NCI-H2196 treated with DMSO at 0.1 percent for 48 hours (cell line): ENCODE measurements around the gene MARVELD1.
"Not testable (repeated sequence)": the region's sequence is repeated elsewhere in the genome, so short reads cannot be mapped to it uniquely, and the experiment has no call there.

Experiments
- DNase-seq: peaks from one replicate; lab custom pipeline; 2025; ENCODE audit not compliant: unreplicated experiment; lab: John Stamatoyannopoulos, UW

Gene MARVELD1

DNA sequence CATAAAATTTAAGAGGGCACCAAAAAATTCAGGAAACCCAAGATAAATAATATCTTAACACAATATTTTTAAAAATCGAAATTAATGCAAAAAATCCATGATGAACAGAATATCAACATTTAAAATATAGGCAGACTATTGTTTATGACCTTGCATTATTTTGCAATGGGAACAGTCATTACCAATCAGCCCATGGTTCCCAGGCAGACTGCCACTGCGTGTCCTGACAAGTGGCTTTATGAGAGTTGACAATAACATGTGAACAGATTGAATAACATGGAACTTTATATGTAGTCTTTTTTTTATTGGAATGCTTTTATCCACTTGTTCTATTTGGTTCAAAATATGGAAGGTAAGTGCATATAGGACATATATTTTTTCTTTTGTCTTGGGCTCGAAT, 23.4 kb upstream of the MARVELD1 start:
- no peak for DNase-seq

DNA sequence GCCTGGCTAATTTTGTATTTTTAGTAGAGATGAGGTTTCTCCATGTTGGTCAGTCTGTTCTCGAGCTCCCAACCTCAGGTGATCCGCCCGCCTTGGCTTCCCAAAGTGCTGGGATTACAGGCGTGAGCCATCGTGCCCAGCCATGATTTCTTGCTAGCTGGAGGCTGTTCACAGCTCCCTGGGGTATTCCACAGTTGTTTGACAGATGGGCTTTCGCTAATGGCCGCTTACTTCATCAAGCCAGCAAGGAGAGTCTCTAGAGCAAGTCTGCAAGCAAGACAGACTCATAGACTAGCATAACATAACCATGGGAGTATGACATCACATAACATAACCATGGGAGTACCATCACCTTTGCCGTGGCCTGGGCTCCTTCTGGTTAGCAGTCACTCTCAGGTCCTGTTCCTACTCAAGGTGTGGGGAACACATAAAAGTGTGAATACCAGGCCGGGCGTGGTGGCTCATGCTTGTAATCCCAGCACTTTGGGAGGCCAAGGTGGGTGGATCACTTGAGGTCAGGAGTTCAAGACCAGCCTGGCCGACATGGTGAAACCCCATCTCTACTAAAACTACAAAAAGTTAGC, 15.4 kb upstream of the MARVELD1 start:
- not testable (repeated sequence) for DNase-seq

DNA sequence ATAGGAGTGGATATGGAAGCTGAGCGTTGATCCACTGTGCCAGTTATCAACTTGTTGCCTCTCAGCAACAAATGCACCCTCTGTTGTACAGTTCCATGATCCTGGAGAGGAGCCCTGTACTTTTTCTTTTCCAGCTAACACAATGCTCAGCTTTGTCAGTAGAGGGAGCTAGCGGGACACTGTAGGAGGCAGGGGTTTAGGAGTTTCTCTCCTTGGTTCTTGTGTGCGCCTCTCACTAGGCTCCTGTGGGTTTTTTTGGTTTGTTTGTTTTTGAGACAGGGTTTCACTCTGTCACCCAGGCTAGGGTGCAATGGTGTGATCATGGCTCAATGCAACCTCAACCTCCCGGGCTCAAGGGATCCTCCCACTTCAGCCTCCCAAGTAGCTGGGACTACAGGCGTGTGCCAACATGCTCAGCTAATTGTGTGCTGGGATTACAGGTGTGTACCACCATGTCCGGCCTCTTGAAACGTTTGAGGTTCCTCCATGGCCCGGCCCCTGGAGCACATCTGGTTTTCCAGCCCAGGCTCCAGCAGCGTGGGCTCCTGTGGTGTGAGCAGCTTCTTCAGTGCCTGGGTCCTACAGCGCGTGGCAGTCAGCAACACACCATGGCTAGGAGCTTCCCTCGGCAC, 12.0 kb upstream of the MARVELD1 start:
- DNase-seq: peak; percentile 75

DNA sequence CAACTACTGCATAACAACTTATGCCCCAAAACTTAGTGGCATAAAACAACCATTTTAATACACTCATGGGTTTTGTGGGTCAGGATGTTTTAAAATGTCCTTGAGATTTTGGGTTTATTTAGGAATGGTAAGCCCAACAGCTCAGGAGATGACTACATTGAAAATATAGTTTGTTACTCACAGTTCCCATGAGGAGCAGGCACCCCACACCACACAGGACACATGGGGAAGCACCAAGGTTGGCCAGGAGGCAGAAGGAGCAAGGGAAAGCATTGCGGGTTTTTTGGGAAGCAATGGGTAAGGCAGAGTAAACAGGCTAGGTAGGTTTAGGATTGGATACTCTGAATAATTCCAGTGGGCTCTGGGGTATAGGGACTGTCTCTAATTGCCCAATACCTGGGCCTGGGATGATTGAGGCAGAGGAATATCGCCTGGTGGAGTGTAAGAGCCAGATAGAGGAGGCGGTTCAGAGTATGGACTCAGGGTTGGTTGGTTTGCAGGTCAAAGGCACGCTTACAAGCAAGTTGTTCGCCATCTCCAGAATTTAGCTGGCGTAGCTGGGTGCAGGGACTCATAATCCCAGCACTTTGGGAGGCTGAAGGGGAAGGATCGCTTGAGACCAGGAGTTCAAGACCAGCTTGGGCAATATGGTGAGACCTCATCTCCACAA, 10.0 kb upstream of the MARVELD1 start:
- DNase-seq: no peak

DNA sequence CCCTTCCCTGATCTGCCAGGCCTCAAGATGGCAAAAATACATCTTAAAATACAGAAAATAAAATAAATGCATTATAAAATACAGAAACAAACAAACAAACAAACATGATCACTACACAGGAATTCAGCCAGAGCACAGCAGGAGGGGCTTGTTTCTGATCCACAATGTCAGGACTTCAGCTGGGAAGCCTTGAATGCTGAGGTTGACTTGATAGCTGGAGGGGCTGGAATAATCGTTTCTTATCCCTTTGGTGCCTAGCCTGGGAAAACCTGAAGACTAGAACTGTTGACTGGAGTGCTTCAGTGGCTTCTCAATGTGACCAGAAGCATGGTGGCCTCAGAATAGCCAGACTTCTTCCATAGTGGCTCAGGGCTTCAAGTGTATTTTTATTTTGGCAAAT, 9.2 kb upstream of the MARVELD1 start:
- DNase-seq: no peak

DNA sequence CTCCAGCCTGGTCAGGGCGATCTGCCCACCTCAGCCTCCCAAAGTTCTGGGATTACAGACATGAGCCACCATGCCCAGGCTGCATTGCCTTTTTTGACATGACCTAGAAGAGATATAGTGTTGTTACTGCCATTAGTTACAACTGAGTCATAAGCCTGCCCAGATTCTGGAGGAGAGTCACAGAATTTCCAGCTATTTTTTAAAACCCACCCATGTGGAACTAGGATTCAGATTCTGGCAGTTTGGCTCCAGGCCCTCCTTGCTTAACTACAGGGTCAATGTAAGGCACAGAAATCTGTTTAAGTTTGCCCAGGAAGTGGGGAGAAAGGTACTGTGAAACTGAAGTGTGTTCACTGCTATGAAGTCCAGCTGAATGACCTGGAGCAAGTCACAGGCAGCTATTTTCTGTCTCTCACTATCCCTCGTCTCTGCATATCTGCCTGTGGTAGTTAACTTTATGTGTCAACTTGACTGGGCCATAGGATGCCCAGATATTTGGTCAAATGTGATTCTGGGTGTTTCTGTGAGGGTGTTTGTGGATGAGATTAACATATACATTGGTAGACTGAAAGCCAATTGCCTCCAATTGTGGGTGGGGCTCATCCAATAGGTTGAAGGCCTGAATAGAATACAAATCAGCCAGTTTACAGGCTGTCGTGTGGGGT, 8.4 kb upstream of the MARVELD1 start:
- DNase-seq: no peak

DNA sequence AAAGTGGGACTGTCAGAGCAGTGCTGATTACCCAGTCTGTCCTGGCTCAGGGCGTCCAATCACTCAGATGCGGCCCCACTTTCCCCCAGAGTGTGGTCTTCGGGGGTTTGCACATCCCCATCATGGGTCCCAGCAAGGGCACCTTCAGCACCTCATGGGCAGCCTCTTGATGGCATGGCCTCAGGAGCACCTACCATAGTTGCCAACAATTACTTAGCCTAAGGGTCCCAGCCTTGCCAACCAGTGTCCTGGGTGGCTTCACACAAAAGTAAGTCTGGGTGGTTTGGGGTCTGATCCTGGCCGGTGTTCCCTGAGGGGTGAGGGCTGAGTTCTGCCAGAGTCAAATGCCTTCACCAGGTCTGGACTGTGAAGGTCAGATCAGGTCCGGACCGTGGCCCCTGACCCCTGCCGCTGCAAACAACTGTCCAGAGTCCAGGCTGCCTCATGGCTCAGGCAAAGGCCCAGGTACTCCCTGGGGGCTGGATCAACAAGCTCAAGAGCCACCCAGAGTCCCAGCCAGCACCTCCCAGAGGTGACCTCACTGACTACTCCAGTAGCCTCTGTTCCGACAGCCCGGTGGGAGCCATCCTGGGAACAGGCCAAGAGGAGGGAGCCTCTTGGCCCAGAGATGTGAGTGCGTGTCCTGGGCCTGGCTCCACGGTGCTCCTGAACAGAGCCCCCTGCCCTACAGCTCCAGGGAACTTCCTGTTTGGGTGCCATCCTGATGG, 6.2 kb upstream of the MARVELD1 start:
- DNase-seq: no peak

DNA sequence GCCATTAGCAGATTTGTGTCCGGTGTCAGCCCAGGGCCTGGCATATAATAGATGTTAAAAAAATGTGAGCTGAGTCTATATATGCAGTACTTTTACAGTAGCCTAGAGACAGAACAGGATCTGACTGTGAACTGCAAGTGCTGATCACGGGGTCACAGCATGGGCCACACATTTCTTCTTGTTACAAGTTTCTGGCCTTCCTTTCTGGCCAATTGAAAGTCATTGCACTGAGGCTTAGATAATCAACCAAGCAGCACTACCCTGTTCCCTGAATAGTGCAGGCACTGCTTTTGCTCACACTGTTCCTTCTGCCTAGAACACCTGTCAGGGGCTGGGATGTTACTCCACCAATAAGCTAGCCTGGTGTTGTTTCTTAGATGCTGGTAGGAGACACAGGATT, 5.4 kb upstream of the MARVELD1 start:
- no peak for DNase-seq

DNA sequence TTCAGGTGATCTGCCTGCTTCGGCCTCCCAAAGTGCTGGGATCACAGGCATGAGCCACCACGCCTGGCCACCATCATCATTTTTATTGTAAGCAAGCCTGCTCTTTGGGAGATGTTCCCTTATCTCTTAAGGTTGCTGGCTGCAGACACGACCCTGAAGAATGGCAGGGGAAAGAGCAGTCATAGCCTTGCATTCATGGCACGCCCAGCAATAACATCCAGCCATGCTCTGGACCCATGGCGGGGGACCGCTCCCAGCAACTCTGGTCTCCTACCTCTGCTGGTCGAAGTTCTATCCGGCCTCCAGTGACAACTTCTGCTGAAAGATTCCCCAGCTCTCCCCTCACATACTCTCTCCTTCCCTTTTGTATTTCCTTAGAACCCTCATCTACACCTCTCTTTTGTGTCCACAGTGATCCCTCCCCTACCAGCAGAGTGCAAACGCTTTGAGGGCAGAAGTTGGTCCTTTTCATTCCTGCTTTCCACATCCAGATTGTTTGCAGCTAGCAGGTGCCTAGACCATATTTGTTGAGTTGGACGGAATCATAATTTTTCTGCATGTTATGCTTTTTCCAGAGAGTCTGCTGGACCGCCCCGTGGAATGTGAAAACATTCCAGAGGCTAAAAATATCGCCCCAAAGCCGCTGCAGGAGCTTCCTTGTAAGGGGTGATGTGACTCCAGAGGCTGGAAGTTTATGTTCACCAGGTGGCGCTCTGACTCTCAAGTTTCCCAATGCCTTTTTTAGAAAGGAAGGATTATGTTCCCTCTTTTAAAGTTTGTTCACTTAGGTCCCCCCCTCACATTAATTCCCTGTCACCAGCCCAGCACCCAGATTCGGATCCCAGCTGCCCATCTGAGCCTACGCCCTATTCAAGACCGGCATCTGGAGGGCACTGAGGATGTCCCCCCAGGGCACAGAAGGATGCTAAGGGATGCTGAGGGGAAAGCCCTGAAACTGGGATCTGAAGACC, 4.3 kb upstream of the MARVELD1 start:
- peak; percentile 16 for DNase-seq

DNA sequence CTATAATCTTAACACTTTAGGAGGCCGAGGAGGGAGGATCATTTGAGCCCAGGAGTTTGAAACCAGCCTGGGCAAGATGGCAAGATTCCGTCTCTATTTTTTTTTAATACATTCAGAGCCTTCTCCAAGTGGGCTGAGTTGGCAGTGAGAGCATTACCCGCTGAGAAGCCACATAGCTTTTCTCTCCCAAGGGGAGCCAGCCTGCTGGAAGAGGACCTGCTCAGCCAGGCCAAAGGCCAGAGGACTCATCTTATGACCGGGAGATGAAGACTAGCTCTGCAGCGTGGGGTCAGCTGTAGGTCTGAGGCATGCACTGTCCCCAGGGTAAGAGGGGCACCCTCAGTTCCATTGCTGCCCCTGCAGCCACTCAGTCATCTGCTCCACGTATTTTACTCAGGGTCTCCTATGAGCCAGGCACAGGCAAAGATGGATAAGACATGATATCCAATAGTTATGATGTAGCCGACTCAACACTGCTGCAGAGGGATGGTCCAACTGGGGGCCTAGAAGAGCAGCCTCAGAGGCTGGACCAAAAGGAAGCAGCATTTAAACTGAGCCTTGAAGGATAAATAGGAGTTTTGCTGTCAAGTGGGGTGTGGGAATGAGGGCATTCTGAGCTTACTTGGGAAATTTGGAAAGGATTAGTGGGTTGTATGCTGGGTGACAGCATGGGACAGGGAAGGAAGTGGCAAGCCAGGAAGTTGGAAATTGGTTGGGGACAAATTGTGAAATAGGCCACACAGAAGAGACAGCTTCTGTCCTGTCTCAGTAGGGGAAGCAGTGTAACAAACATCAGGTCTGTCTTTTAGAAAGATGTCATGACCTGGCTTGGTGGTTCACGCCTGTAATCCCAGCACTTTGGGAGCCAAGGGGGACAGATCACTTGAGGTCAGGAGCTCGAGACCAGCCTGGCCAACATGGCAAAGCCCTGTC, 1.6 kb upstream of the MARVELD1 start:
- DNase-seq: no peak

DNA sequence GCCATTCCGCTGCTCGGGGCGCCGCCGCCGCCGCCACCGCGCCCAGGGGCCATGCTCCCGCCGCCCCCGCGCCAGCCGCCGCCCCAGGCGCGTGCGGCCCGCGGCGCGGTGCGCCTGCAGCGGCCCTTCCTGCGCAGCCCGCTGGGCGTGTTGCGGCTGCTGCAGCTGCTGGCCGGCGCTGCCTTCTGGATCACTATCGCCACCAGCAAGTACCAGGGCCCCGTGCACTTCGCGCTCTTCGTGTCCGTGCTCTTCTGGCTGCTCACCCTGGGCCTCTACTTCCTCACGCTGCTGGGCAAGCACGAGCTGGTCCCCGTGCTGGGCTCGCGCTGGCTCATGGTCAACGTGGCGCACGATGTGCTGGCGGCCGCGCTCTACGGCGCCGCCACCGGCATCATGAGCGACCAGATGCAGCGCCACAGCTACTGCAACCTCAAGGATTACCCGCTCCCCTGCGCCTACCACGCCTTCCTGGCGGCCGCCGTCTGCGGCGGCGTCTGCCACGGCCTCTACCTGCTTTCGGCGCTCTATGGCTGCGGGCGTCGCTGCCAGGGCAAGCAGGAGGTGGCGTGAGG, 383 bp downstream of the MARVELD1 start:
- DNase-seq: peak; percentile 25

DNA sequence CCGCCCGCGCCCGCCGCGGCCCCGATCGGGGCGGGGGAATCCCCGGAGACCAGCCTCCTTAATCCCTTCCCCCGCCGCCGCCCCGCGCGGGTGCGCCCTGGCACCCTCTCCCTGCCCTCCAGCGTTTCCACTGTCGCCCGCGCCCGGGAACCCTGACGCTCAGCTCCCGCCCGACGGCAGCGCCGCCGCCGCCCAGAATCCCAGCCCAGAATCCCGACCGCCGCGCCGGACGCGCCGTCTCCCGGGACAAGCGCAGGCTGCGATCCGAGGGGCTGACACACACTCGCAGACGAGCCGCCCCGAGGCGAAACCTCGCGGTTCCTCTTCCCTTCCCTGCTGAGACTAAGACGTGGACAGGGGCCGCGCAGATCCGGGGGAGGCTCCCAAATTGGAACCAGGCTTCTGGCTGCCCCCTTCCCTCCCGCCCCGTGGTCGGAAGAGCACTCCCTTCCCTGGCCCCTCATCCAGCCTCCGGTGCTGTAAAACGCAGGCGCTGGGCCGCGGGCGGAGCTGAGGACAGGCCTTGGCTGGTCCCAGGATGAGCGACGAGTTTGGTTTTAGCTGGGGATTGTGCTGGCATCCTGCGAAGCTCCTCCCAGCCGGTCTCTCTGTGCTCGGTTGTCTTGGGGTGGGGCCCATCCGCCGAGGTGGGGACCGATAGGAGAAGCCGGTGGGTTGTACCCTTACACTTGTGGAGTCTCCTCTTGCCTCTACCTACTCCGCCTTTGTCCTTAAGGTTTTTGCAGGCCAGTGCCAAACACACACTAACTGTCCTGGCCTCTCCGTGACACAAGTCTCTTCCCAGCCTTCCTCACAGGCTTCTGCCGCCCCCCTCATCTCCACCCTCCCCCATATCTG, 1.1 kb downstream of the MARVELD1 start:
- no peak for DNase-seq

DNA sequence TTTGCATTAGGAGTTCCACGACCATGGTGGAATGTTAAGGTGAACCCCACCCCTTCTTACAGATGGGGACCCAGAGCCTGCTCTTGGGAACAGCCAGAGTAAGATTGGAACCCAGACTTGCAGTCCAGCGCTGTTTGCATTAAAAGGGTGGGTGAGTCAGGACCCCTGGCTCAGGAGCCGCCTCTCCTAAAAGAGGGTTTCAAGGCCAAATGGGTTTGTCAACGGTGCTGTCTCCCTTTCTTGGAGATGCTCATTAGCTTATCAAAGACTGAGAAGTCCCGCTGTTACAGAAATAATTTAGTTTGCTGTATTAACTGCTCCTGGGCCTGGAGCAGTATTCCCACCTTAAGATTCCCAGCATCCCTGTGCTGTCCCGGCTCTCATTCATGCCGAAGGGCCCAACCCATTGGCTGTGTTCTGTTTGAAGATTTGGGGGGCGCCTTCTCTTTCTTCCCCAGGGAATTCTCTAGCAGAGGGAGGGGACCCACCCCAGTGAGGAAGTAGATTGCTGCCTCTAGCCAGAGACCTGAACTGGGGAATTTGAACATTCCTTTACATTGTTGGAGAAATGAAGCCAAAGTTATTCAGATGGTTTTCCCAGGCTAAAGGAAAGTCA, 1.8 kb downstream of the MARVELD1 start:
- DNase-seq: no peak

DNA sequence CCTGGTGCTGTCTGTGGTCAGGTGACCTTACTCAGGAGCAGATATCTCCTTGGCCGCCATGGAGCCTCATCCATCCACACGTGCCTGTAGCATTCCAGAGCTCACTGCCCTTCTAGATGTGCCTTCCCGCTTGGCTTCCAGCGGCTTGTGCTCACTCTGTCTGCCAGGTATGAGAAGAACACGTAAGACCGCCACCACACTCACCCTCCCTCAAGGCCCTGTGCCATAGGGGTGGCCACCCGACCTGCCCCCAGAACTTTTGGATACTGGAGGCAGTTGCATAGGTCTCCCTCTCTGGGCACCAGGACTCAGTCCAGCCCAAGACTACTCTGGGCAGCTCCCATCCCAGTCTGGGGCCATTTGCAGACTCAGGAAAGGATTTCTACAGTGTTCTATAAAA, 4.1 kb downstream of the MARVELD1 start:
- no peak for DNase-seq

DNA sequence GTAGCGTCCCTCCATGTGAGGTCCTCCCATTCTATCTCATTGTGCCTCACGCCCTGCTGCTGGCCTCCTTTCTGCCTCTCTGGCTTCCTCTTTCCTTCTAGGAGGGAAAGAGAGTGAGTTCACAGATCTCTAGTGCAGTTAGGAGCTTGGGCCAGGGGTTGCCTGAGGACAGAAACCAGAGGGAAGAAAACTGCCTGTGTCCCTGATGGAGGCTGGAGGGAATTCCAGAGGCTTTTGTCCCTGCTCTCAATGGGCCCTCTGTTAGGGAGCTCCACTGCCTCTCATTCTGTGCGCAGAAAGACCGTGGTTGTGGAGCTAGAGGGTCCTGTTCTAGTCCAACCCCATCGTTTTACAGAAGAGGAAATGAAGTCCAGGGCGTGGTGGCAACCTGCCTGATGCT, 4.6 kb downstream of the MARVELD1 start:
- DNase-seq: no peak

DNA sequence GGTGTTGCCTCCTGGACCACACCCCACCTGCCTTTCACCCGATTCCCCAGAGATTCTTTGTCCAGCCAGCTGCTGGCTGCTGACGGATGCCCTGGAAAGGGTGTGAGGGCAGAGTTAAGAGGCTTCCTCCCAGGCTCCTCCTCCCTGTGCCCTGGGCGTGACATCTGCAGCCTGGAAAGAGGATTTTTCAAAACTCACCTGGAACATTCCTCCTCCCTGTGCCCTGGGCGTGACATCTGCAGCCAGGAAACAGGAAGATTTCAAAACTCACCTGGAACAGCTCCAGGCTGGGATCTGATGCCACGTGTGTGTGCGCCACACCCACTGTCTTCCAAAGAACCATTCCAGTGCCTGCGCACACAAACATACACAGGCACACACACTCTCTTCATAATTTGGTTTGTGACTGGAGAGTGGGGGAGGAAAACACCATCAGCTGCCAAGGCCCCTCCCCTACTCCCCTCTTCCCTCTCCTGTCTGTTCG, 5.2 kb downstream of the MARVELD1 start:
- peak; percentile 74 for DNase-seq

DNA sequence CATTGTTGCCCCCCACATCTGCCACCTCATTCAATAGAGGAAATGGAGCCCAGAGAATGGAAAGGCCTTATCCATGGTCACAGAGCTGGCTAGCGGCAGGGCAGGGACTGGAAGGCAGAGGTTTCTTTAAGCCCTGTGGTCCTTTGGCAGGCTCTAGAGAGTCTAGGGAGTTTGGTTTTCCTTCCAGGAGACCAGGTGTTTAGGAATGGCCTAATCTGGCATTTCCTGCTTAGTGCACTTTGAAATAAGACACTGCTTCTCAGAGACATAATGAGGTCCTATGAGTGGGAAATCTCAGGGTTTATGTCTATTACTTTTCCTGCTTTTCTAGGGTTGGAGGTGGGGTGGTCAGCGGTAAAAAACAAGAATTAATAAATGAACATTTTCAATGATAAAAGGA, 6.1 kb downstream of the MARVELD1 start:
- no peak for DNase-seq
